ENCODE results near the gene POU2F1. TPM values are rescaled to one million over a fixed set of nuclear protein-coding genes. Genes with fewer than 3 reads are reported as not detected.

POU2F1 gene
- total and polyA plus RNA-seq, 2 donors (not counting 1 experiment from before 2014, with no cell fraction given), result 5.2 to 48.8 TPM

DNA sequence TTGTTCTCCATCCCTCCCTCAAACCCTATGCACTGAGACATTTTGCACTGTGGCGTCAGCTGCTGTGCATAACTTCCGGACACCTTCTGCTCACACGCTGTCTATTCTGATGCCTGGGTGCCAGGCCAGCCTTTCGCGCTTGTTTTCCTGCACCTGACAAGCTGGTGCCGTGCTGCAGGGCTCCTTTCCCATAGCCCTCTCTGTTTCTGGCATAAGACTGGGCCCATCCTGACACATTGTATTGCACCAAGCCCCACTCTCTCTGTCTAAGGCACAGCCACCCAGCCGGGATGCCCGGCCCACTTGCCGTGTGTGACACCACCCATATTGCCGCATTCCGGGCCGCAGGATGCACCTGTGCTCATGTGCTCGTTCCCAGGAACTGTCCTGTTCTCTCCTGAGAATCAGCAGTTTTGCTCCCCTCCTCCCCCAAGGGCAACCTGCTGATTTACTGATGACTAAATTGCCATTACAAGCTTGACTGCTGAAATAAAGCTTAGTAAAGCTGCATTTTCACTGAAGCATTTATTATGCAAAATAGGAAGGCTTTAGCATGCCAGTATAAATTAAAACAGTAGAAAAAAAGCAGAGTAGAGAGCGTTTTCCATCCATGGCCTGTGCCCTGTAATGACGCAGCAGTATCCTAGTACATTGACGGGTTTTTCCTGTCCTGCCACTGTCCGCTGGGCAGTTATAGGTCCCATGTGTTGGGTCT lies 209.6 kb downstream of the POU2F1 start:
- peaks cover 50% of the 10 kb centered on the region for H3K4me1 Mint-ChIP-seq
- Histone ChIP-seq H3K27me3 (replicated peaks in 1 of 4; ENCODE audit: control extremely low read depth in 1 of 4, control insufficient read depth in 3 of 4, insufficient read depth in 4 of 4, low read length in 3 of 4) (peaks cover 0 to under 1% (median under 1%) of the 10 kb centered on the region in 4 experiments), H3K4me2 (replicated peaks; ENCODE audit: low read depth, low read length, poor library complexity, severe bottlenecking) (peak overlapping the region; percentile 57), H3K4me1 (ENCODE audit: control insufficient read depth in 2 of 2, insufficient read depth in 2 of 2, low read length in 2 of 2) (peaks cover 37 to 54% of the 10 kb centered on the region in 2 donors), H4K20me1 (ENCODE audit: control insufficient read depth, insufficient read depth, low read length, poor library complexity, severe bottlenecking) (no peaks in the 10 kb centered on the region), H3K9ac (ENCODE audit: low read length) (peak overlapping the region; percentile 42), H3K79me2 (ENCODE audit: control insufficient read depth, insufficient read depth, low read length) (no peaks in the 10 kb centered on the region), H3K4me3 (ENCODE audit: control extremely low read depth in 1 of 5, extremely low read depth in 1 of 5, insufficient read depth in 1 of 5, low read depth in 2 of 5, low read length in 4 of 5) (peak overlapping the region in 2 of 5 experiments; percentile 16 to 25), H3K9me3 (ENCODE audit: control extremely low read depth in 1 of 3, control insufficient read depth in 2 of 3, insufficient read depth in 1 of 3, low read length in 2 of 3) (peaks cover 0 to 8% (median 0%) of the 10 kb centered on the region in 3 donors), H3K27ac (ENCODE audit: low read length in 2 of 2) (peak overlapping the region; percentile 71), H2AFZ (ENCODE audit: insufficient read depth, low read depth, low read length, poor library complexity, severe bottlenecking) (peak overlapping the region; percentile 52), H3K36me3 (replicated peaks in 1 of 2; ENCODE audit: control extremely low read depth in 1 of 2, control insufficient read depth in 1 of 2, extremely low read depth in 1 of 2, insufficient read depth in 2 of 2, low read length in 1 of 2) (no peaks in the 10 kb centered on the region)
- ChIA-PET CTCF (interaction anchor here (1.0 to 6.1 kb wide), 9 partner anchors 8 to 372 kb away, joined by 3 to 51 read pairs (median 4); no protein-coding TSS in a partner anchor), POLR2A (interaction anchor here (0.7 to 0.9 kb wide), 2 partner anchors 11 to 17 kb away, joined by 3 read pairs; no protein-coding TSS in a partner anchor)
- H3K27ac Mint-ChIP-seq, result peak overlapping the region; percentile 97
- H3K9me3 Mint-ChIP-seq (ENCODE audit: insufficient read depth), result no peaks in the 10 kb centered on the region
- peak; percentile 57 for DNase-seq
- no peak for TF ChIP-seq EZH2 (IDR thresholded peaks at IDR 0.05; ENCODE audit: borderline replicate concordance, insufficient read depth, low read depth, low read length, poor library complexity, severe bottlenecking)
- TF ChIP-seq, protein P1, sequence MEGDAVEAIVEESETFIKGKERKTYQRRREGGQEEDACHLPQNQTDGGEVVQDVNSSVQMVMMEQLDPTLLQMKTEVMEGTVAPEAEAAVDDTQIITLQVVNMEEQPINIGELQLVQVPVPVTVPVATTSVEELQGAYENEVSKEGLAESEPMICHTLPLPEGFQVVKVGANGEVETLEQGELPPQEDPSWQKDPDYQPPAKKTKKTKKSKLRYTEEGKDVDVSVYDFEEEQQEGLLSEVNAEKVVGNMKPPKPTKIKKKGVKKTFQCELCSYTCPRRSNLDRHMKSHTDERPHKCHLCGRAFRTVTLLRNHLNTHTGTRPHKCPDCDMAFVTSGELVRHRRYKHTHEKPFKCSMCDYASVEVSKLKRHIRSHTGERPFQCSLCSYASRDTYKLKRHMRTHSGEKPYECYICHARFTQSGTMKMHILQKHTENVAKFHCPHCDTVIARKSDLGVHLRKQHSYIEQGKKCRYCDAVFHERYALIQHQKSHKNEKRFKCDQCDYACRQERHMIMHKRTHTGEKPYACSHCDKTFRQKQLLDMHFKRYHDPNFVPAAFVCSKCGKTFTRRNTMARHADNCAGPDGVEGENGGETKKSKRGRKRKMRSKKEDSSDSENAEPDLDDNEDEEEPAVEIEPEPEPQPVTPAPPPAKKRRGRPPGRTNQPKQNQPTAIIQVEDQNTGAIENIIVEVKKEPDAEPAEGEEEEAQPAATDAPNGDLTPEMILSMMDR (IDR thresholded peaks at IDR 0.05), result no peak
- no peaks in the 10 kb centered on the region for H3K27me3 Mint-ChIP-seq
- intact Hi-C loops (cut with micrococcal nuclease), result loop anchor here (1.0 to 10.0 kb wide), 5 partner anchors 9 to 208 kb away; partner anchors contain the start of gene POU2F1
- 42% methylated on average over 17 of the region's 17 CpGs for WGBS (ENCODE audit: insufficient coverage)
- peak overlapping the region; percentile 84 for H3K4me3 Mint-ChIP-seq
- peak; percentile 40 for ATAC-seq (ENCODE audit: low read depth)
